Tongue (tissue), 2 donors: Measurements from ENCODE around the gene TPPP3. TPM values are rescaled to one million over a fixed set of nuclear protein-coding genes. Genes with fewer than 3 reads are reported as not detected.

Source experiments
- DNase-seq: peaks from one replicate; pipeline ENCODE4 v3.0.0-alpha.2; 2015
- total RNA-seq: library from RNA; depleted of rRNA; stranded (reverse); fragments of >200 nt; gene quantifications from one replicate; pipeline ENCODE4 v1.2.3, GENCODE V29; 2014

TPPP3 gene
- total RNA-seq, 1 donor from 2014 or later: 135 TPM

- DNase-seq: peak; percentile 77
Observed at GRCh38 chr16:67404740-67405226, 11.5 kb upstream of the TPPP3 start.

- no peak for DNase-seq
Observed at GRCh38 chr16:67403976-67404555, 10.8 kb upstream of the TPPP3 start.

GRCh38 chr16:67400901-67401300, 7.6 kb upstream of the TPPP3 start:
- DNase-seq: no peak

- DNase-seq: peak; percentile 94
Observed at GRCh38 chr16:67399749-67400704, 6.7 kb upstream of the TPPP3 start.

- DNase-seq: peak; percentile 80
Observed at GRCh38 chr16:67399218-67399733, 6.0 kb upstream of the TPPP3 start.

GRCh38 chr16:67398546-67399217, 5.4 kb upstream of the TPPP3 start:
- DNase-seq: no peak

GRCh38 chr16:67397812-67398545, 4.7 kb upstream of the TPPP3 start:
- DNase-seq: no peak

GRCh38 chr16:67397036-67397801, 3.9 kb upstream of the TPPP3 start:
- DNase-seq: no peak

GRCh38 chr16:67396159-67397035, 3.1 kb upstream of the TPPP3 start:
- peak; percentile 99 for DNase-seq

GRCh38 chr16:67395458-67396158, 2.3 kb upstream of the TPPP3 start:
- DNase-seq: peak; percentile 74

- DNase-seq: no peak
Observed at GRCh38 chr16:67395105-67395457, 1.8 kb upstream of the TPPP3 start.

GRCh38 chr16:67394155-67395104, 1.1 kb upstream of the TPPP3 start:
- peak; percentile 53 for DNase-seq

- DNase-seq: no peak
Observed at GRCh38 chr16:67393788-67394154, 473 bp upstream of the TPPP3 start.

- DNase-seq: no peak
Observed at GRCh38 chr16:67392301-67393059, 818 bp downstream of the TPPP3 start.

- peak; percentile 86 for DNase-seq
Observed at GRCh38 chr16:67391424-67392300, 1.6 kb downstream of the TPPP3 start.

- DNase-seq: no peak
Observed at GRCh38 chr16:67390816-67391423, 2.4 kb downstream of the TPPP3 start.
